DND-41 (cell line): ENCODE results near the gene YPEL3.

ENCODE experiments used
- CTCF ChIP-seq: IDR thresholded peaks from 2 replicates; pipeline ENCODE4 v1.5.1; 2012; ENCODE audit warnings: borderline replicate concordance, low read length, moderate library complexity, mild to moderate bottlenecking; ENCODE audit not compliant: poor library complexity, severe bottlenecking; ENCODE audit errors: extremely low read depth
- EZH2 ChIP-seq: IDR thresholded peaks from 3 replicates; pipeline ENCODE4 v1.6.1; 2012; ENCODE audit warnings: borderline replicate concordance, low read depth, mild to moderate bottlenecking, moderate library complexity, low read length, inconsistent platforms; ENCODE audit not compliant: severe bottlenecking

GRCh38 chr16:30070490-30070889 is 25.5 kb downstream of the YPEL3 start:
- no peak for TF ChIP-seq CTCF
- no peak for TF ChIP-seq EZH2
